ENCODE measurements around the gene CYP19A1. TPM values are rescaled to one million over a fixed set of nuclear protein-coding genes. Genes with fewer than 3 reads are reported as not detected.

Gene CYP19A1
- polyA plus RNA-seq, 3 donors = 0.21 to 0.39 TPM; not detected in 1

GRCh38 chr15:51363383-51363782 lies 25.0 kb upstream of the CYP19A1 start:
- DNase-seq (ENCODE audit: low read depth in 3 of 3, low spot score in 2 of 3) = no peak

- no peak for DNase-seq (ENCODE audit: low read depth in 3 of 3, low spot score in 2 of 3)
Measured at GRCh38 chr15:51359981-51360380, 21.6 kb upstream of the CYP19A1 start.

GRCh38 chr15:51356983-51357382 lies 18.6 kb upstream of the CYP19A1 start:
- no peak for DNase-seq (ENCODE audit: low read depth in 3 of 3, low spot score in 2 of 3)

DNA sequence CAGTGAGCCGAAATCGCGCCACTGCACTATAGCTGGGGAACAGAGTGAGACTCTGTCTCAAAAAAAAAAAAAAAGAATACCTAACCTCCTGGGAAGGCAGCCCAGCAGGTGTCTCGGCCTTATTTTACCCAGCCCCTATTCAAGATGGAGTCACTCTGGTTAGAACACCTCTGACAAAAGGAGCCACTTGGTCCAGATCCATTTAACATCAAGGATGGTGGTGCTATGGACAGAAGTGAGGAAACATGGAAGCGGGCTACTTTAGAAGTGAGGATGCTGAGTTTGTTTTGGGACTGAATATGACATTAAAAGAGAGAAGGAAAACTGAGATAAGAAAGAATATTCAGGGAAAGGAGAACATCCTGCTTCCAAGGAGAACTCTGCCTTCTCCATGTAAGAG lies 17.8 kb upstream of the CYP19A1 start:
- no peak for DNase-seq (ENCODE audit: low read depth in 3 of 3, low spot score in 2 of 3)

DNA sequence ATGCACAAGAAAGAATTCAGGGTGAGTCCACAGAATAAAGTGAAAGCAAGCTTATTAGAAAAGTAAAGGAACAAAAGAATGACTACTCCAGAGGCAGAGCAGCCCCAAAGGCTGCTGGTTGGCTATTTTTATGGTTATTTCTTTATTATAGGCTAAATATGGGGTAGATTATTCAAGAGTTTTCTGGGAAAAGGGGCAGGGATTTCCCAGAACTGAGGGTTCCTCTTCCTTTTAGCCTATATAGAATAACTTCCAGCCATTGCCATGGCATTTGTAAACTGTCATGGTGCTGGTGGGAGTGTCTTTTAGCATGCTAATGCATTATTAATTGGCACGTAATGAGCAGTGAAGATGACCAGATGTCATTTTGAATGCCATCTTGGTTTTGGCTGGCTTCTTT lies 16.7 kb upstream of the CYP19A1 start:
- DNase-seq (ENCODE audit: low read depth in 3 of 3, low spot score in 2 of 3) = no peak

GRCh38 chr15:51353976-51354375 lies 15.6 kb upstream of the CYP19A1 start:
- DNase-seq (ENCODE audit: low read depth in 3 of 3, low spot score in 2 of 3) = no peak

- no peak for DNase-seq (ENCODE audit: low read depth in 3 of 3, low spot score in 2 of 3)
Measured at GRCh38 chr15:51350723-51351122, 12.3 kb upstream of the CYP19A1 start.

- no peak for DNase-seq (ENCODE audit: low read depth in 3 of 3, low spot score in 2 of 3)
Measured at GRCh38 chr15:51349156-51349844, 10.9 kb upstream of the CYP19A1 start.

- no peak for DNase-seq (ENCODE audit: low read depth in 3 of 3, low spot score in 2 of 3)
Measured at GRCh38 chr15:51348688-51349087, 10.3 kb upstream of the CYP19A1 start.

GRCh38 chr15:51346136-51346535 lies 7.7 kb upstream of the CYP19A1 start:
- no peak for DNase-seq (ENCODE audit: low read depth in 3 of 3, low spot score in 2 of 3)

DNA sequence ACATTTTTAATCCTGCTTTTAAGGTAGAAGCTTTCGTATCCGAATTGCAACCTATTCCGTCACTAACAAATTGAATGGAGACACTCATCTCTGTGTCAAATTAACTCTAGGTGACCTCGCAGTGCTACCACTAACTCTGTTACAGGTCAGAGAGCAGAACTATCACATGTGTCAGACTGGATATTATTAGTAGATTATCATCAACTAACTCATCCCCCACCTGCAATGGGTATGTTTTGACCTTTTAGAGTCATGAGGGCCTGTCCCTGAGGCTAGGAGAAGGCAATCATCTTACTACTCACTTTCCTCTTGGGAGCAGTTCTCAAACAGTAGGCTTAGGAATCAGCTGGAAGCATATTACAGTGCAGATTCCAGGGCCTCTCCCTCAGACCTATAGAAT lies 5.1 kb upstream of the CYP19A1 start:
- DNase-seq (ENCODE audit: low read depth in 3 of 3, low spot score in 2 of 3) = no peak

DNA sequence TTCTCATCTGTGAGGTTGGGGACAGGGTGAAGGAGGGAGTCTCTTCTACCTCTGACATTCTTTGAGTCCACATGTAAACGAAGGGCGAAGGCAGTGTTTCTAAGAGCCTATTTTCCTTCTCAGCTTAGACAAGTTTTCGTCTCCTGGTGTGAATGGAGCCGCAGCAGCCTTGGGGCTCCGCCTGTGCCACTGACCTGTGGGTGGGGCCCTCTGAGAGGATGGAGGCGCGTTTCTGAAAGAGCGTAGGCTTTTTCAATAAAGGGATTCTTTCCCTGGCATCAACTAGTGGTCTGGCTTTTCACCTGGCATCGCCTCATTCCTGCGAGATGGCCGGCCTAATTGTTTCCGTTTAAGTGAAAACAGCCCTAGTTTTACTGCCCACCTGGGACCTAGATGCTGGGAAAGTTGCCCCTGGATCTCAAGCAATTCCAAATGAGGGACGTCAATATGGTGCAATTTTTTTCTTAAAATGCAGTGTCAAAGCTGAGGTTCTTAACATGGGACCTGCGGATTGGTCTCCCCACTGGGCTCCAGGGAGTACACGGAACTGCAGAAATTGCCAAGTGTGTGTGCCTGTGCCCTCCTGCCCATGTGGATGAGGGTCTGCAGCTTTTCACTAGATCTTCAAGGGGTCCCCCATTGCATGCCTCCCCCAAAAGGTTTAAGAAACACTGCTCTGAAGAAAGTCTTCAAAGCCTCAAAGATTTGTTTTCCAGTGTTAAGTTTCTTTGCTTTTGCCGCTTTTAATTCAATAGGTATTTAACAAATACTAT lies 4.0 kb upstream of the CYP19A1 start:
- DNase-seq (ENCODE audit: low read depth in 3 of 3, low spot score in 2 of 3) = no peak

DNA sequence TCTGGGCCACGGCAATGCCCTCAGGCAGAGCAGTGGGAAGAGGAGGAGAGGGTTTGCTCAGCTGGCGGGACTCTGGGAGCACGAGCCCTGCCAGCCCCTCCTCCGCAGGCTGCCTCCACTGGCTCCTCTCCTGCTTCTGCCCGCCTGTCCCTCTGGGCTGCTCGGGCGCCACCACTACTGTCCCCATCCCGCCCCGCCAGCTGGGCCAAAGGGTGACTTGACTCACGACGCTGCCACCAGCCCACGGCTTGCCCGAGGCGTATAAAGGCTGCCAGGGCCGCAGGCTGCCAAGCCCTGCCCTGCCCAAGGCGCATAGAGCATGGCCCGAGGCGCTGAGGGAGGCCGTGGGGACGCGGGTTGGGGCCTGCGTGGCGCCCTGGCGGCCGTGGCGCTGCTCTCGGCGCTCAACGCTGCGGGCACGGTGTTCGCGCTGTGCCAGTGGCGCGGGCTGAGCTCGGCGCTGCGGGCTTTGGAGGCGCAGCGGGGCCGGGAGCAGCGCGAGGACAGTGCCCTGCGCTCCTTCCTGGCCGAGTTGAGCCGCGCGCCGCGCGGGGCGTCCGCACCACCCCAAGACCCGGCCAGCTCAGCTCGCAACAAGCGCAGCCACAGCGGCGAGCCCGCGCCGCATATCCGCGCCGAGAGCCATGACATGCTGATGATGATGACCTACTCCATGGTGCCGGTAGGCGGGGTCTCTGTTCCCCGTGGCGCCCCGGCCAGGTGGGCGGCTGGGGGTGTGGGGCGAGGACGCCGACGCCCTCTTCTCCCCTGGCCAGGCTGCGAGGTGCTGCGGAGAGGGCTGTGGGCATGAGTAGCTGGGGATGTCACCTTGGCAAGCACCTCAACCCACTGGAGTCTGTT lies 3.2 kb upstream of the CYP19A1 start, which contains the start of gene GLDN:
TSS of gene GLDN (plus strand) at position 290 of the 861 bp plus-strand sequence. CDS start at position 320, 30 bp downstream.
- peak in 1 of 3 donors; percentile 3 for DNase-seq (ENCODE audit: low read depth in 3 of 3, low spot score in 2 of 3)

GRCh38 chr15:51335538-51336410 lies 2.6 kb downstream of the CYP19A1 start:
- DNase-seq (ENCODE audit: low read depth in 3 of 3, low spot score in 2 of 3) = no peak

DNA sequence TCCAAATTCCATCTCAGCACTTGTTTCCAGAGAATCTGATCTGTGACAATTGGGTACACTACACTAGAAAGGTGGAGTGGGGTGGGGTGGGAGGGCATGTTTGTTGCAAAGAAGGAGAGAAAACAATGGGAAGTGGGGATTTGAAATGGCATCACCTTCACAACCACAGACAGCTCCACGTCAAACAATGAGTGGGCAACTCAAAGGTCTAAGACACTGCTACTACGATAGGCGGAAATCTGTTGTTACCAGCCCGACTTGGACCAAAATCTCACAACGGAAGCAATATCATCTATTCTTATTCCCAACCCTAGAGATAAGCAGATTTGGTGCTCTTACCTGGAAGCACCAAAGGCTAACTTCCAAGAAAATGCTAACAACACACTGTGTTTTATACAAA lies 3.3 kb downstream of the CYP19A1 start:
- DNase-seq (ENCODE audit: low read depth in 3 of 3, low spot score in 2 of 3) = no peak

DNA sequence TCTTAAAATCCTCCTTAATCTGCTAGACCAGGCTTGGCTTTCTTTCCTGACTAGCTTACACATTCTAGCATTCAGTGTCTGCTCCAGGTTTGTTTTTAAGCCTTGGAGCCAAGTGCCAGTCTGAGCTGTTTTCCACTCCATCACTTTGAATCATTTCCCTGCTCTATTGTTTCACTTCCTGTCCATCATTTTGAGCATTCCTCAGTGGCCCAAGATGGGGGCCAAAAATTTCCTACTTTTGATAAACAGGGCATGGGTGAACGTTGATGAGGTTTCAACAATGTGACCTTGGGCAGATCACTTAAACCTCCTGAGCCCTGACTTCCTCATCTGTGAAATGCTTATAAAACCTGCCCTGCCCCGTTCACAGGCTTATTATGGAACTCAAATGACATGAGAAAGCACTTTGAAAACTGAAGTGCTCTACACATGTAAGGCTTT lies 4.4 kb downstream of the CYP19A1 start:
- no peak for DNase-seq (ENCODE audit: low read depth in 3 of 3, low spot score in 2 of 3)

DNA sequence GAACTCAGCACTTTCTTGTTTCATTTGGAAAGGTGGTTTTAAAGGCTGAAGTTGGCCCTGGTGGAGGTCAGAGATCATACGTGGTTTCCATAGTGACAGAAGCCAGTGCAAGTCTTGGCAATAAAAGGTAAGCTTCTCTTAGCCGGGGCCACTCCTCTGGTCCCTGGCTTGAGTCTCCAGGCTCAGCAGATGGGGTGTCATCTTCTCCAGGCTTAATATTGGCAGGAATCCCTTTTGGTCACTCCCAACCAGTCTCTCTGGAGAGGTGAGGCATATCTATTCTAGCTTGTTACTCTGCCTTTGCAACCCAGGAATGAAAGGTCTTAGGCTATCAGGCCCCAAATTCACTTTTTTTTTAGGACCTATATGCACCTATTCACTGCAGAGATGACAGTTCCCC lies 4.8 kb downstream of the CYP19A1 start:
- no peak for DNase-seq (ENCODE audit: low read depth in 3 of 3, low spot score in 2 of 3)

DNA sequence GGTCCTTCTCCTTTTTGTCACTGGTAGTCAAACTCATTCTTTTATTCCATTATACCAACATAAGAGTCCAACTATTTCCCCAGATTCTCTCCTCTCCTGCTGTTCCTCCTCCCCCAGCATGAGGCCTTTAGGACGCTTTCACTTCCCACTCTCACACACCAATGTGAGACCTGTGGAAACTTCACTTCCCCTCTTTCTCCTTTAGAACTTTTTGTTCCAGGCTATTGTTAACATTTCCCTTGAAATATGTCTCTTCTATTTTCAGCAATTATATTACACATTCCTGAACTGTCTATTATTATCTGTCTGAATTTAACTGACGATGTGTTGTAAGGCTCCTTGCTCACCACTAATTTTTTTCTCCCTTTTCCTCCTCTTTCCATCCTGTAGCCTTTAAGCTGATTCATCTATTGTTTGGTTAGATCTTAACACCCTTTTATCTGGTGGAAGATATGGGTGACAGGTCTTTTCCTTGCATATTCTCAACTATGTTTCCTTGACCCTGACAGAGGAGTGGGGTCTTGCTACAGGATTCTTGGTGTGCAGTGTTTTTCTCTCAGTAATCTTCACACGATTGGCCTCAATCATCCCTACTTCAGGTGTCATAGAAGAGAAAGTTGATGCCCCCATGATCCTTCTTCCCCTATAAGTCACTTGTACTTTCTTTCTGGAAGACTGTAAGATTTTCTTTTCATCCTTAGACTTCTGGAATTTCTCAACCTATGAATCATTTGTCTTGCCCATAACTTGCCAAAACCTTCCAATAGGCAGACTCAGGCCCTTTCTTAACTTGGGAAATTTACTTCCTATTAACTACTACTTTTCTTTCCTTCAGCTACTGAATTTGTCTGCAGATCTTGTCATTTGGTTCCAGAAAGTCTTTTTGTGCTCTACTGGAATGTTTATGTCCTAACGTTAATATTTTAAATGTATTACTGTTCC lies 5.9 kb downstream of the CYP19A1 start:
- no peak for DNase-seq (ENCODE audit: low read depth in 3 of 3, low spot score in 2 of 3)

DNA sequence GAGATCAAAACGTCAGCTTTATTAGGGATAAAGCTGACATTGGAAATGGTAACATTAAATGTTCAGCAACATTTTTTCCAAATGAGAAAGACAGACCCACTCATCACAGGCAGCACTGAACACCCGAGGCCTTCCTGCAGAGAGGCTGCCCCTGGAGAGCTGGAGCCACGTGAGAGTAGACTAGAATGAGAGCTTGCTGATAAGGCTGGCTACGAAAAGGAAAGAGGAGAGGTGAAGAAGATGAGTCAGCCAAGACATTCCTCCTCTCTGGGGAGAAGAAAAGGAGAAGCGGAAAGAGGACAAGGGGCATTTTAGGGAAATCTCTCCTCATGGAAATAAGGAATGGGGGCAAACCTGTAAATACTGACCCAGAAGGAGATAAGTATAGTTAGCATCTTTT lies 7.3 kb downstream of the CYP19A1 start:
- DNase-seq (ENCODE audit: low read depth in 3 of 3, low spot score in 2 of 3) = no peak
